Activated naive CD4-positive, alpha-beta T cell treated with Interleukin-2 at 50 U/mL for 16 hours (primary cell): ENCODE data around the gene UBAP2L.

Experiments used
- DNase-seq: peaks from one replicate; pipeline ENCODE4 v3.0.0-alpha.2; 2020

Gene UBAP2L

GRCh38 chr1:154220071-154220969 is at the start of gene UBAP2L:
TSS of gene UBAP2L (plus strand) at chr1:154220955. CDS start at chr1:154225124, 4,169 bp downstream.
- DNase-seq = peak; percentile 99

GRCh38 chr1:154171223-154171583 is 49.6 kb upstream of the UBAP2L start:
- DNase-seq = no peak

DNA sequence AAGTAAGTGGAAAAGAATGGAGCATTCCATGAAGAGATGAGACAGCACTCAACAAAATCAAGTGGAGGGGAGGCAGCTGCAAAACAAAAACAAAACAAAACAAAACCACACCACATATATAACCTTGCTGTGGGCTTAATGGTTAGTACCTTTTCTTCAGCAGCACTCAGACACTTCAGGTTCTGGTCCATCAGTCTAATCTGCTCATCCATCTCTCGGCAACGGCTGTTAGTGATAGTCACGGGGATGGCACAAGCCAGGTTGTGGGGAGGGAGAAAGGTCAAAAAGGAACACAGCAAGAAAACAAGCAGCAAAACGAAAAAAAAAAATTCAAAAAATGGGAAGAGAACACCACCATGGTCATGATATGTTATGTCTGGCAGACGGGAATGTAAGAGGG is 48.9 kb upstream of the UBAP2L start:
- no peak for DNase-seq

- no peak for DNase-seq
Observed at GRCh38 chr1:154174654-154175053, 46.1 kb upstream of the UBAP2L start.

DNA sequence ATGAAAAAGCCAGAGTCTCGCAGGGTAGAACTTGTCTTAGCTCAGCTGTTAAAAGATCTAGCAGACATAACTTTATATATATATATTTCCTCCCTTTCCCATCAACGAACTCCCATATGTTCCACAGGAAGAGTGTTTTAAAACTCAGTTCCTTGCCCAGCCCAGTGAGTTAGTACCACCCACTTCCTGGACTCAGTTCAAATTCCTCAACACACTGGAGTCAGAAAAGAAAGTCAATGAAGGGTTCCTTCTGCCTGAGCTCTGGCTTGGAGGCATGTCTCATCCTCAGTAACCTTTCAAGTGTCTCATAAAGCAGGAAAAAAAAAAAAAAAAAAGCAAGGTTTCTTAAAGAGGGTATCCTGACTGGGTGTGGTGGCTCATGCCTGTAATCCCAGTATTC is 44.4 kb upstream of the UBAP2L start:
- DNase-seq = no peak

GRCh38 chr1:154178013-154178412 is 42.7 kb upstream of the UBAP2L start:
- DNase-seq = peak; percentile 21

GRCh38 chr1:154178911-154179811 is 41.6 kb upstream of the UBAP2L start:
- no peak for DNase-seq

DNA sequence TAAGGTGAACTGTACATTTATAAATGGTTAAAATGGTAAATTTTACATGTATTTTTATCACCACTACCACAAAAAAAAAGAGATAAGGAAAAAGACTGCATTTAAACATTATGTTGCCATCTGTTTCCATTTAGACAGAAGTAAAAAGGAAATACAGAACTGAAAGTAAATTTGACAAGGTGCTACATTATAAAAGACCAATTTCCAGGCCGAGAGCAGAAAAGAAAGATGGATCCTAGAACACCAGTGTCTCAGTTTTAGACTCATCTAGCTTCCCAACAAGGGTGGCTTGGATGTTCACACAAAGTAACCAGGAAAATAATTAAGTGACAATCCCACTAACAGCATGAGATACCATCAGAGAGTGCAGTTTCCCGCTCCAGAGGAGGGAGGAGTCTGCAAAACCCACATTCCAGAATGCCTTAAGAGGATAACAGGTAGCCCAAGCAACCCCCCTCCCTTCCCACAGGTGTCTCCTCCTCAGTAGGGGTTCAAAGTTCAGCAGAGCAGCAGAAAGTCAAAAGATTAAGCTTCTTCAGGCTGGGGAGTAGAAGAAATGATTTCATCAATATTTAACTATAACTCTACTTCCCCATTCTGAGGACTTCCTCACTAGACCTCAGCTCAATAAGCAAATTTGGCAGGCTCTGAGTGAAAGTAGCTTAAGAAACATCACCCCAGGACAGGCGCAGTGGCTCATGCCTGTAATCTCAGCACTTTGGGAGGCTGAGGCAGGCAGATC is 40.6 kb upstream of the UBAP2L start:
- DNase-seq = no peak

GRCh38 chr1:154181944-154182343 is 38.8 kb upstream of the UBAP2L start:
- no peak for DNase-seq

GRCh38 chr1:154182344-154183045 is 38.3 kb upstream of the UBAP2L start:
- peak; percentile 80 for DNase-seq

- DNase-seq = peak; percentile 95
Observed at GRCh38 chr1:154183046-154183915, 37.5 kb upstream of the UBAP2L start.

DNA sequence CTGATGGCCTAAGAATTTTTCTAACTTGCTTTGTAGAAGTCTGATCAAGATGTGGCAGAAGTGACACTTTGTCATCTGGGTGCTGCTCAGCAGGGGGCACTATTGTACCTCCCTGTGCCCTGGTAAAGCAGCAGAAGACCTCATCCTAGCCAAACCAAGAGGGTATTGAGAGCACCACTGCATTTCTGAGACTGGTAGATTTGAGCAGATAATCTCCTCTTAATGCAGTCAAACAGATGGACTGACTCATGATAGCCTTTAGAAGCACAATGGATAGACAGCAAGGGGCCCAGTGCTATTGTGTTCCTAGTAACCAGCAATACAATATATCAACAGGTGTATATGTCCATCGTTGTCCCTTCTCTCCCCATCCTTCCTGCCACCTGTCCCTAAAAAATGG is 34.6 kb upstream of the UBAP2L start:
- peak; percentile 72 for DNase-seq

DNA sequence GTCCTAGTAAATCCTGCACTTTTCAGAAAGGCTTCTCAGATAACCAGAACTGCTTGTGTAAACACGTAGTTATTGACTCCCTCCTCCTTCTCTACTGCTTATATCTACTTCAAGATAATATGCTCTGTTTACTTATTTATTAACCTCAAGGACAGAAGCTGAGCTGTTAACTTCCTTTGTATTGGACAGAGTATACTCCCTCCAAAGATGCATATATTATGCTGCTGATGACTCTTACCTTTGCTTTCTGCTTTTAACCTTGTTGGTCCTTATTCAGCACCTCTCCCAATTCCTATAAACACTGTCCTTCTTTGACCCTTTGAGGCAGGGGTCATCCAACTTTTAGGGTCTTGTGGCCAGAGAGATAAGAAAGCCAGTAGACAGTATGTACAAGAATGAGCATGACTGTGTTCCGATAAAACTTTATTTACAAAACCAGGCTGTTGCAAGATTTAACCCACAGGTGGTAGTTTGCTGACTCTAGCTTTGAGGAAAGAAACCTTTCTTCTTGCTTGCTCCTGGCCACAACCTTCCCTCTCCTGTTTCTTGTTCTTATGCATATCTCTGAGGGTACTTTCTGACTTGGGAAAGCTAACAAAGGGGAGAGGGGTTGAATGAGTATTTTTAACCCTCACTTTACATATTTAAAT is 33.8 kb upstream of the UBAP2L start:
- DNase-seq = no peak

- no peak for DNase-seq
Observed at GRCh38 chr1:154190550-154190949, 30.2 kb upstream of the UBAP2L start.

DNA sequence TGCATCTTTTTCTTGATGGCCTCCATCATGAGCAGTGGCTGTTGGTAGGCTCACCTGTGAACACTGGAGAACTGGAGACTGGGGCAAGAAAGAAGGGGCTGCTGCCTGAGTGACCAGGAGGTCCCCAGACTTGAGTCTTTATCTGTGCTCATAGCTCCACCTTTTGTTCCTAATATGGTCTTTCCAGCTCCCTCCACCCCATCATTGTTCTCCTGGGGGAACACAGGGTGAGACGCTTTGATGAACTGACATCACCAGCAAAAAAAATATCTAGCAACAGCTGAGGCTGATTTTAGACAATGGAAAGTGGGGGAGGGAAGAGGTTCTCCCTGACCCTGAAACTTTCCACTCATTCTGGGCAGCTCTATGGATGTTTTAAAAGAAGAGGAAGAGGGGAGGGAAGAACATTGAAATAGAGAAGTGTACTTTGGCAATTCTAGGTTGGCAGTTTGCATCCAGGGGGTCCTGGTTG is 28.7 kb upstream of the UBAP2L start, which contains the start of gene TPM3:
Gene TPM3 (minus strand): TSS at position 111 of the 472 bp plus-strand sequence. CDS start 82 bp downstream, at position 29.
- no peak for DNase-seq

- no peak for DNase-seq
Observed at GRCh38 chr1:154192476-154192875, 28.3 kb upstream of the UBAP2L start.

- DNase-seq = no peak
Observed at GRCh38 chr1:154193821-154194220, 26.9 kb upstream of the UBAP2L start.

DNA sequence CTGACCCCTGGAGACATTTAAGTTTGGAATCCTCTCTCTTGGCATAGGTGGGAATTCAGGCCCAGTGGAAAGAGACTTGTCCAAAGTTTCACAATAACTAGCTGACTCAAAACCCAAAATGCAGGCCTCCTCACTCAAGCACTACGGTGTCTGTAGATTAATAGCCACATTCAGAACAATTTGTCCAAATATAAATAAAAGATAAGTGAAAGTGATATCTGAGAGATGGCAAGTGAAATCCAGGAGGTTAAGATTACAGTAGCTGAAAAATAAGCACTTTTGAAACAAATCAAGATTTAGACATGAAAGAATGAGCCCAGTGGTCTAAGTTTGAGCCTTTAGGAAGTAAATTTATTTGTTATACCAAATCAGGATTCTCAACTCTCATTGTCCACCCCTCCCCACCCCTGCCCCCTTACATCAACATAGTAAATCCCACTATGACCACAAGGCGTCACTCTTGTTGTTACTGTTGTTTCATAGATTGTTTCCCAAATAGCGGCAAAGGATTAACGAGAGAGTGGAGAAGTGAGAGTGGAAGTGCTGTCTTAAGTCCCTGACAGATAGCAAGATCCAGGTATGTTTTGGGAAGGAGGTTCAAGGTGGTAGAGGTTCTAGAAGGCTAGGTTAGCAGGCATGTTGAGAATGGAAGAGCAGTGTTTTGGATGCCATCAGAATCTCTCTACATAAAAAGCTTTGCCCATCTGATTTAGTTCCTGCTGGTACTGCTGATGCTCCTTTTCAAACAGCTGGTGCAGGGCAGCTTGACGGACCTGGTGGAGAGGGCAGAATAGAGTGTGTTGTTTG is 21.8 kb upstream of the UBAP2L start:
- DNase-seq = no peak

DNA sequence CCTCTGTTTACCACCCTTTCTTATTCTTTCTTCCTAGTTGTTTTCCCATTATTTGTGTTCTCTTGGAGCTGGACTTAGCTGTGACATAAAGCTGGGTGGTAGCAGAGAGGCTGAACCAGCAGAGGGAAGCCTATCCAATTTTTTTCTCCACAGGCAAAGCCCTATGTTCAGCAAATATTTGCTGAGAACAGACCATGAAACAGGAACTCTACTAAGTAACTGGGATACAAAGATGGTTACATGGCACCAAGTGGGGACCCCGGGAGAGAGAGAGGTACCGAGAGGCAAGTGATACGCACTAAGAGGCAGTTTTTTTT is 21.2 kb upstream of the UBAP2L start:
- no peak for DNase-seq

DNA sequence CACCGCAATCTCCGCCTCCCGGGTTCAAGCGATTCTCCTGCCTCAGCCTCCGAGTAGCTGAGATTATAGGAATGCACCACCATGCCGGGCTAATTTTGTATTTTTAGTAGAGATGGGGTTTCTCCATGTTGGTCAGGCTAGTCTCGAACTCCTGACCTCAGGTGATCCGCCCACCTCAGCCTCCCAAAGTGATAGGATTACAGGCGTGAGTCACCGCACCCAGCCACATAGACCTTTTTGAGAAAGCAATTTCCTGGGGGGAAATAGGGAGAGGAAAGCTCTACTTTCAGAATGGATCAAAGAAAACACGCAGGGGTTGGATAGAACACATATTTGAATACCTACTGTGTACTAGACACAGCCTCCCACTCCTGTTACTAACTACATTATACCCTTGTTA is 15.0 kb upstream of the UBAP2L start:
- DNase-seq = peak; percentile 27
